ENCODE measurements around the gene SNAP47.

Gene SNAP47

DNA sequence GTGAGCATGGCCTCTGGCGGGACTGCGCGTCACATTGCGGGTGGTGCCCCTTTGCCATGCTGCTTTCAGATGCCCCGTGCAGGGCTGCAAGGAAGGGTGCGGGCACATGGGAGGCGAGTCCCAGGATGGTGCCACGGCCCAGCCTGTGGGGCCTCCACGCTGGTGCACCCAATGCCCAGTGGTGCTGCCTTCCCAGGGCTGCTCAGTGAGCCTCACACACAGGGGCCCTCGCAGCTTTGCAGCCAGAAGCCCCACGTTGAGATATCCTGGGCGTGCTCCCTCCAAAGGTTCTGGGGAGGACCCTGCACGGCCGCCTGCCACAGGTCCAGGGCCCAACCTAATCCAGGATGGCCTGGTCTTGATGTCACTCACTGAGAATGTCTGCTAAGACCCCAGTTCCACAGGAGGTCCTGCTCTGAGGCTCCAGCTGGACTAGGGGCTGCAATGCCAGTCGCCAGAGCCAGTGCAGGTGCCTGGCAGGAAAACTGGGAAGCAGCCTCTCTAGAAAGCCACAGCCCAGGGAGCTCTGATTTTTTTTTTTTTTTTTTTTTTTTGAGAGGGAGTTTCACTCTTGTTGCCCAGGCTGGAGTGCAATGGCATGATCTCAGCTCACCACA is 46.2 kb downstream of the SNAP47 start:
- no peak for DNase-seq (ENCODE audit: low read depth in 3 of 3, low spot score in 1 of 3)

DNA sequence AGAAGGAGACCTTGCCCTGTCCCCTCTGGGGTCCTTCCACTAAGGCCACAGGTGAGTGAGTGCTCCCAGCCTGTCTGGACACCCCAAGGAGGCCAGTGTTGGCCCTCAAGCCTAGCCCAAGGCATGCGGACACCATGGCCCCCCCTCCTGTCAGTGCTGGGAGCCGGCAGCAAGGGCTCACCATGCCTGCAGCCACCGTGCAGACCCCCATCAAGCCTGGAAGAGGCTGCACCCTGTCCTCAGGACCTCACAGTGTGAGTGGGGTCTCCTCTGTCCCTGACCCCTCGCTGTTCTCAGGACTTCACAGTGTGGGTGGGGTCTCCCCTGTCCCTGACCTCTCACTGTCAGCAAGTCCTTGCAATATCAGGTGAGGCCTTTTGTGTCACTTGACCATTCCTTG is 47.0 kb downstream of the SNAP47 start:
- no peak for DNase-seq (ENCODE audit: low read depth in 3 of 3, low spot score in 1 of 3)

DNA sequence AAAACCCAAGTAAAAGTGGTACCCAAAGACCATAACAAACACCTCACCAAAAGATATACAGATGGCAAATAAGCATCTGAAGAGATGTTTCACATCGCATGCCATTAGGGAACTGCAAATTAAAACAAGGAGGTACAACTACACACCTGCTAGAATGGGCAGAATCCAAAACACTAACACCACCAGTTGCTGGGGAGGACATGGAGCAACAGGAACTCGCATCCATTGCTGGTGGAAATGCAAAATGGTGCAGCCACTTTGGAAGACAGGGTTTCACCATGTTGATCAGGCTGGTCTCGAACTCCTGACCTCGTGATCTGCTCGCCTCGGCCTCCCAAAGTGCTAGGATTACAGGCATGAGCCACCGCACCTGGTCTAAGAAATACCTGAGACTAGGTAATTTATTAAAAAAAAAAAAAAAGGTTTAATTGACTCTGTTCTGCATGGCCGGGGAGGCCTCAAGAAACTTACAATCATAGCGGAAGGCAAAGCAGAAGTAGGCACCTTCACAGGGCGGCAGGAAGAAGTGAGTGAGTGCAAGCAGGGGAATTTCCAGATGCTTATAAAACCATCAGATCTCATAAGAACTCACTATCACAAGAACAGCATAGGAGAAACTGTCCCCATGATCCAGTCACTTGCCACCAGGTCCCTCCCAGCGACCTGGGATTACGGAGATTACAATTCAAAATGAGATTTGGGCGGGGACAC is 50.0 kb downstream of the SNAP47 start:
- no peak for DNase-seq (ENCODE audit: low read depth in 3 of 3, low spot score in 1 of 3)

DNA sequence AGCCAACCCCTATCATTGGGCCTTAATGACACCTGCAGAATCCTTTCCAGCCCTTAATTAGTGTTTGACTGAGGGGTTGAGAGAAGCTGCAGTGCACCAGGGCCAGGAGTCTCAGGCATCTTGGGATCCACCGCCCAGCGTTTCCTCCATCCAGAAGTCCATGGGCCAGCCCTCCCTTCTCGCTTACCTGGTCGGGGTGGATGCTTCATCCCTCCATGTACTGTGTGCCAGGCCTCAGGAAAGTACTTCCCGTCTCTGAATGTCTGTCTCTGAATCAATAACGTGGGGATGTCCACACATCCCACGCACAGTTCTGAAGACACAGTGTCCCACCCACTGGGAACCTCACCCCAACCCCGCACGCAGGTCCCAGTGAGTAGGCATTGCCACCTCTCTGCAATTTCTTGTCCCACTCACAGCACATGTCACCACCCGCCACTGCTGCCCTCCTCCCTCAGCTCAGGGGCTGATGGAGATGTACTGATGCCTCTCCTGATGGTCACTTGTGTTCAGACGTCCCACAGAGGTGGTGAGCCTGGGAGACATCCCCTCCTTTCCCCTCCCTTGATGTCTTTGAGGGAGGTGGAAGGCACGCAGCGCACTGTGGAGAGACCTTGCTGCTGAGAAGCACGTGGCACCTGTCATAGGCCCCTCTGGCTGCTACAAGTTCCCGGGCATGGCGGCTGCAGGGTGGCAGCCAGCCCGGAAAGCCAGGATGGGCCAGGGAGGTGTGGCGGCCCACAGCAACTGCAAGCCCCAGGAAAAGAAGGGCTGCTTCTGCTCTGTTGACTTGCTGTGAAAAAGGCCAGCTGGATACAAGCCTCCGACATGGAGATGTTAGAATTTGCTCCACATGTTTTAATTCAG is 50.8 kb downstream of the SNAP47 start:
- DNase-seq (ENCODE audit: low read depth in 3 of 3, low spot score in 1 of 3) = no peak

DNA sequence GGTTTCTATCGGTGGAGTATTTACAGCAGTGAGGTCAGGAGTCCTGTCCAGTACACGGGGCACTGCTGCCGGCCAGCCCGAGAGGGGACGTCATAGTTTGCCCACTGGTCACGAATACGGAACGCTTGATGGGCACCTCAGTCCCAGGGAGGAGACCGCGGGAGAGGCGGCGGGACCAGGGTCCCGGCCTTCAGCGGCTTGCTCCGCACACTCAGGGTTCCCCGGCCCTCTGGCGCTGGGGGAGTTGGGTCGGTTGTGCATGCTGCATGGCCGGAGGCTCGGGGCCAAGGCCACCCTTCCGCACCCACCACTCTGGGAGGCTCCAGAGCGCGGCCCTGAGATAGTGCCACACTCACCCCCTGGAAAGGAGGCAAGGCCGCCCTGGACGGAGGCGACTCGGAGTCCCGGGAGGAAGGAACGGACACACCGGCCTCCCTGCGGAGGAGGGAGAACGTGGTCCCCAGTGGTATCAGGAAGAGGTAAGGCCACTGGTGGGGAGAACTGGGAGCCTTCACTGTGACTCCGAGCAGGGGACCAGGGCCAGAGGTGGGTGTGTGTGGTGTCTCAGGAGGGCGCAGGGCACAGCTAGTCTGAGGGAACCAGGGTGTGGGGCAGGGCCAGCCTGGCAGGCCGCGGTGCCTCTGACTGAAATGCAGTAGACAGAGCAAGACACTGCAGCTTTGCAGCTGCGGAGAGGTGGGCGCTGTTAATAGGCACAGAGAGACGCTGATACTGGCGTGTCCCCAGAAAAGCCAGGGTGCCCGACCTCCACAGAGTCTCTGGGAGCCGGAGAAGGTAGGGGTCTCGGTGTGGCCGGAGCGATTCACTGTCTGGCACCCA is 51.7 kb downstream of the SNAP47 start:
- no peak for DNase-seq (ENCODE audit: low read depth in 3 of 3, low spot score in 1 of 3)

DNA sequence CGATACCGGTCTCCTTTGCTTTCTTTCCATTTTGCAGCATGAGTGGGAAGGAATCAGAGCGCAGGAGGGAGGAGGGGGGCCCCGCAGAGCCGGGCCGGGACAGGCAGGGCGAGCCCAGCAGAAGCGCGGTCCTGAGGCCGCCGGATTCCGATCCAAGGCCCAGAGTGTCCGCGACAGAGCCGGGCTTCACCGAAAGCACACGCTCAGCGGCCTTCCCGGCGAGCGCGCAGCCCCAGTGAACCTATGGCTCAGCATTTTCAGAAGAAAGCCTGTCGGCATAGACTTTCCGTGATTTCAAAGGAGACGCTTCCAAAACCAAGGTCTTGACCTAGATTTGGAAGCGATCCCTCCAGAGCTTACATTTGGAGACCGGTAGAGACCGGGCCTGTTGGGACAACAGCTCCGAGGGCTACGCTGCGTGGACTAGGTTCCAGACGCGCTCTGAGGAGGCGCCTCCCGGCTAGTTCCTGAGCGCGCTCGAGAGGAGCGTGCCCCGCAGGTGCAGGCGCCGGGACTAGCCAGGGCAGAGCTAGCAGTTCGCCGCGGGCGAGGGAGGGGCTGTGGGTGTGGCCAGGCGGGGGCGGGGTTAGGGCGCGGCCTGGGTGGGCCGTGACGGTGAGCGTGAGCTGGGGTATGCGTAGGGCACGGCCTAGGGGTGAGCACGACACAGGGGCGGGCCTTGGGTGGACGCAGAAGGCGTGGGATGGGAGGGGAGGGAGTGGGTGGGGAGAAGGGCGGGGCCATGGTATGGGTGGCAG is 52.5 kb downstream of the SNAP47 start:
- DNase-seq (ENCODE audit: low read depth in 3 of 3, low spot score in 1 of 3) = peak; percentile 89 to 94 (median 94)

DNA sequence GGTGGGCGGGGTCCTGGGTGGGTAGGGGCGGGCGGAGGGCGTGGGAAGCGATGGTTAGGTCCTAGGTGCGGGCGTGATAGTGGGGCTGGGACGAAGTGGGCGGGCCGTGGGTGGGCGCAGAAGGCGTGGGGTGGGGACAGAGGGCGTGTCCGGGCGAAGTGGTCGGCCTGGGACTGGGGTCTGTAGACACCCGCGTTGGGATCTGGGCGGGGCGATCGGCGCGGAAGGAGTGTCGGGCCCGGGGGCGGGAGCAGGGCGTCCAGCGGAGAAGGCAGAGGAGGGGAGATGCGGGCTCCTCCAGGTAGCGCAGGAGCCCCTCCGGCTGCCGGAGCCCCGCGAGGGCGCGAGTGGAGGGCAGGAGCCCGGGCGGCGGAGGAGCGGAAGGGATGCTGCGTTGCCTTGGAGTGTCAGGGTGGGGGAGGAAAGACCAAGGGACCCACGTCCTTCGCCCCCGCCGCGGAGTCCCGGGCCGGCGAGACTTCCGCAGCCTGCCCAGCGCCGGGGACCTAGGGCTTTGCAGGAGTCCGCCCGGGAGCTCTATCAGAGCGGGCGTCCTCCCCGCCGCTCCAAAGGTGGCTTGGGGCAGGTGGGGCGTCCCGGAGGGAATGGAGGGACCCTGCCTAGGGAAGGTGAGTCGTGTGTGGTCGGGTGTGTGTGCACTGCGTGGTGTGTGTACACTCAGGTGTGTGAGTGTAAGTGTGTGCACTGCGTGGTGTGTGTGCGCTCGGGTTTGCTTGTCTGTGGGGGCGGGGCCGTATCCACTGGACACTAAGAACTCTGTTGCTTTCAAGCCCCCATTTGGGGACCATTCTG is 53.2 kb downstream of the SNAP47 start:
- DNase-seq (ENCODE audit: low read depth in 3 of 3, low spot score in 1 of 3) = no peak

DNA sequence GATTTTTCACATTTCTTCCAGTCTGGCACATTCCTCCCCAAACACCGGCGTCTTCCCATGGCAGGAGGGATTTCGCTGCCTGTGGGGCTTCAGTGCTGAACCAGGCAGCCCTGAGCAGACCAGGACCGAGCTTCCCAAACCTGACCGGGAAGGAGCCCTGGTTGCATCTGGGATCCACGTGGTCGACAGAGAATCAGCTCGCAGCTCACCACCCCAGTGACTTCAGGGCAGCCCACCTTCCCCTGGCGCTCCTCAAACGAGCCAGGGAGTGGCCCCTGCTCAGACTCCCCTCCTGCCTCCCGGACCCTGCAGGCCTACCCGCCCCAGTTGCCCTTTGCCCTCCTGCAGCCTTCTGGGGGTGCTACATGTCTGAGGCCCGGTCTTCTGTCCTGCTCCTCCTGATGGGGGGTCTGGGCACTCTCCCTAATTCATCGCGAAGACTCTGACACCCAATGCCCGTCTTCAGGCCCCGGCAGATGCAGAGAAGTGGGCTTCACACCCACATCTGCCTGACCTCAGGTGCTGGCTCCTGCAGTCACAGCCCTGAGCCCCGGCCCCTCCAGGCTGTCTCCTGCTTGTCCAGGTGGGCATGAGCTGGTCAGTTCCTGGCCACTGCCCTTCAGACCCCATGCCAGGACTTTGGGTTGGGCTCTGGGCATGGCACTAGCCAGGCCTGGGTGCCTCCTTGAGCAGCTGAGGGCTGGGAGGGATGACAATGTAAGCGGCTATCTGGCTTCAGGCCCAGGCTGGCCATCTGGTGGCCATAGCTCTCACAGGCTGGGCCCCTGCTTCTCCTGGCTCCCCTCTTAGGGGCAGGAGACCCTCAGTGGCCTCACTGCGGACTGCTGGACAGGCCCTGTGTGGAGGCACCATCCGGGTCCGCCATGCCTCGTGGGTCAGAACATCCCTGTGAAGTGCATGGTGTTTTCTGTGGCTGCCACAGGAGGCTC is 54.1 kb downstream of the SNAP47 start:
- no peak for DNase-seq (ENCODE audit: low read depth in 3 of 3, low spot score in 1 of 3)

DNA sequence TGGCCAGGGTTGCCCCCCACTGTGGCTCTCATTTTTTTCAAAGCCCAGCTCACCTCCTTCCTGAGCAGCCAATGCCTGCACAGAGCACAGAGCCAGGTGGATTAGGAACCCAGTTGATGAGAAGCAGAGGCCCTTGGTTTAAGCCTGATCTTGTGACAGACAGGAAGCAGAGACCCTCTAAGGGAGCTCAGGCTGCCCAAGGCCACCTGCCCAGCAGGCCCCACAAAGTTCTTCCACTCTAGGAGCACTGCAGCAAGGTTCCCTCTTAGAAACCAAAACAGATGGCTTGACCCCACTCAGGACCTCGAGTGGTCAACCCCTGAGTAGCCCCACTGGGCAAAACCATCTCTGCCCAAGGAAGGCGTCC is 54.8 kb downstream of the SNAP47 start:
- no peak for DNase-seq (ENCODE audit: low read depth in 3 of 3, low spot score in 1 of 3)

DNA sequence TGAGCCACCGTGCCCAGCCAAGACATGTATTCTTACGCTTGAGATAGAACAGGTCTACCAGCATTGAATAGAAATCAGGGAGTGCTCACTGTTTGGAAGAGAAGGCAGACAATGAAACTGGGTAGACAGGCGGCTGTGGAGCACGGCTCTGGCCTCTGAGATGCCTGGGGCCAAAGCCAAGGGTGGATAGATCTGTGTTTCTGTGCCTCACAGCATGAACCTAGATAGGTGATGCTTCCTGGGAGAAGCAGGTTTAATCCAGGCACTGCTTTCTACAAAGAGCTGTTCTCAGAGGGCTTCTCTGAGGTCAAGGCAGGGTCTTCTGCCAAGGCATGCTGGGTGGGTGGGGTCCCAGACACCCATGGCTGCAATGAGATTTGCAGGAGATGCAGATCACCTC is 55.6 kb downstream of the SNAP47 start:
- DNase-seq (ENCODE audit: low read depth in 3 of 3, low spot score in 1 of 3) = no peak

DNA sequence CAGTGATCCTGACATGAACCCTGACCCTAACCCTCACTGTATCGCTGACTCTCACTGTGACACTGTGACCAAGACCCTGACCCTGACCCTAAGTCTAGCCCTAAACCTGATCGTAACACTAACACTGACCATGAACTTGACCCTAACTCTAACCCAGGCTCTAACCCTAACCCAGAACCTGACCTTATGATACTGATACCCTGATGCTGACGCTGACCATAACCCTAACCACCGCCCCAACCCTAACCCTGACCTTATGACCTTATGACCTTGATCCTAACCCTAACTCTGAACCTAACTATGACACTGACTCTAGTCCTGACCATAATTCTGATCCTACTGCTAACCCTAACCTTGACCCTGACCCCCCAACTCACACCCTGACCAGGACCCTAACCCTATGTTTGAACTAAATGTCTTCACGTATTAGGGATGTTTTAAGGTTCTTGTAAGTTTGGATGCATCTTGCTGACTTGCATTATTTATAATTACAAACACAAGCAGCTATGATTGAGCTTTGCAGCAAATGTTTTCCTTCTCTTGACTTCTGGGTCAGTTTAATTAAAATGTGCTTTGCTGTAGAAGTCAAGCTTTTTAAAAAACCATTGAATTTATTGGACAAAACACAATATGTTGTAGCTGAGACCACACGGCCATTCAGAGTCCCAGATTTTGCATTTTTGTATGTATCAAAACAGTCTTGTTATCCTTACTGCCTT is 56.3 kb downstream of the SNAP47 start:
- DNase-seq (ENCODE audit: low read depth in 3 of 3, low spot score in 1 of 3) = no peak

DNA sequence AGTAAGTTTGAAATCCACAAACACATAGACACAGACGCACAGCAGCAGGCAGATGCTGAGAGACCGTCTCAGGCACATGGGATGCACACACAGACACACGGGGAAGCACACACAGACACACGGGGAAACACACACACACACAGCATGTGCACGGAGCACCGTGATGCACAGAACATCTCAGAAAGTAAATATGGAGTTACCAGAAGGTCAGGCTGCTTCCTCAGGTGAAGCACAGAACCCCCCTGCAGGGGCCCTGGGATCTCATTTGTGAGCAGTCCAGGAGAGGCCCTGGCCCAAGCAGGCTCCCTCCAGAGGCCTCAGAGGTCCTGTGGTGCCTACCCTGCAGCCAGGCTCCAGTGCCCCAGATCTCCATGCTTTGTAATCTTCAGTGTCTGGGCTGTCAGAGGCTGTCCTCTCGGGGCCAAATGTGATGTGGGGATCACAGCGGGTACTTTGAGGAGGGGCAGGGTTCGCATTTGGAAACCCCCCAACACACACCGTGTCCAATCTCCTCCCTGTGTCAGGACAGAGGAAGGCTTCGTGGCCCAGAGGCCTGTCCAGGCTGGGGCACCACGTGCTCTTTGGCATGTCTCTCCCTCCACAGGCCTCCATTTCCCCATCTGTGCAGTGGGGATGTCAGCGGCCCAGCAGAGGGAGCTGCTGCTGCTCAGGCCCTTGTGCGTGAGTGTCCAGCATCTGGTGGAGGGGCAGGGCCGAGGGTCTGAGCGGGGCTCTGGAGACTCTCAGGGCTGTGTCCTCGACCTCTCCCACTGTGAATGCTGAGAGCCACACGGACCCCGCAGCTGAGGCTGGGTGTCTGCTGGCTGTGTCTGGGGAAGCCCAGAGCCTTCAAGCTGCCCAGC is 57.2 kb downstream of the SNAP47 start:
- no peak for DNase-seq (ENCODE audit: low read depth in 3 of 3, low spot score in 1 of 3)

DNA sequence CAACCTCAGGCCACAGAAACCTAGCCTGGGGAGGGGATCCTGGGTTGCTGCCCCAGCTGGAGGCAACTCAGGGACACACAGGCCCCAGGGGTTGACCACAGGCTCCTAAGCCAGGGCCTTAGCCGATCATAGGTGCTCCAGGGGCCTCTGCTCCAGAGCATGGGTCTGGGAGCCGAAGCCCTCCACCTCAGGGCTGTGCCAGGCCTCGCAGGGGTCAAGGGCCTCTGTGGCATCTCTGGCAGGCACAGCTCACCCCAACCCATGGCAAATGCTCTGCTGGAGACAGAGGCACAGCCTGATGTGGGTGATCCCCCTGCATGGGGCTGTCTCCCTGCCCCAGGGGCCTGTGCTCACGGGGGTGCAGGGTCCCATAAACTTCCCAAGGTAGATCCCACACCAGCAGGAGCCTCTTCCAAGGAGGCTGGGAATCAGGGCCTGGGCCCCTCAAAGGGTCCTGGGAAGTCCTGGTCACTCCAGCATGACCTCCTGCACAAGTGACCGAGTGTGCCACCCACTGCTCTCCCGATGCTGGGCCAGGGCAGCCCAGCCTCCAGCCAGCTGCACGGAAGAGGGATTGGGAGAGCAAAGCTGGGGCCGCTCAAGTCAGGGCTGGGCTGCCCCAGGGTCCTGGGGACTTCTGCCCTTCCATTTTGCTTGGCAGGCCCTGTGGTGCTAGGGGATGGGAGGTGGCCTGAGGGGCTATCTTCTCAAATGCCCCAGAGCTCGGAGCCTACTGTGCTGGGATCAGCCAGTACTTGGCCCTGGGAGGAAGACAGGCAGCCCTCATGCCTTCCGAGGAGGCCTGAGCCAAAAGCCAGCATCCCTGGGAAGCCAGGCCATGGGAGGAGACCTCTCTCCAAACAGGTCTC is 58.1 kb downstream of the SNAP47 start:
- DNase-seq (ENCODE audit: low read depth in 3 of 3, low spot score in 1 of 3) = no peak

DNA sequence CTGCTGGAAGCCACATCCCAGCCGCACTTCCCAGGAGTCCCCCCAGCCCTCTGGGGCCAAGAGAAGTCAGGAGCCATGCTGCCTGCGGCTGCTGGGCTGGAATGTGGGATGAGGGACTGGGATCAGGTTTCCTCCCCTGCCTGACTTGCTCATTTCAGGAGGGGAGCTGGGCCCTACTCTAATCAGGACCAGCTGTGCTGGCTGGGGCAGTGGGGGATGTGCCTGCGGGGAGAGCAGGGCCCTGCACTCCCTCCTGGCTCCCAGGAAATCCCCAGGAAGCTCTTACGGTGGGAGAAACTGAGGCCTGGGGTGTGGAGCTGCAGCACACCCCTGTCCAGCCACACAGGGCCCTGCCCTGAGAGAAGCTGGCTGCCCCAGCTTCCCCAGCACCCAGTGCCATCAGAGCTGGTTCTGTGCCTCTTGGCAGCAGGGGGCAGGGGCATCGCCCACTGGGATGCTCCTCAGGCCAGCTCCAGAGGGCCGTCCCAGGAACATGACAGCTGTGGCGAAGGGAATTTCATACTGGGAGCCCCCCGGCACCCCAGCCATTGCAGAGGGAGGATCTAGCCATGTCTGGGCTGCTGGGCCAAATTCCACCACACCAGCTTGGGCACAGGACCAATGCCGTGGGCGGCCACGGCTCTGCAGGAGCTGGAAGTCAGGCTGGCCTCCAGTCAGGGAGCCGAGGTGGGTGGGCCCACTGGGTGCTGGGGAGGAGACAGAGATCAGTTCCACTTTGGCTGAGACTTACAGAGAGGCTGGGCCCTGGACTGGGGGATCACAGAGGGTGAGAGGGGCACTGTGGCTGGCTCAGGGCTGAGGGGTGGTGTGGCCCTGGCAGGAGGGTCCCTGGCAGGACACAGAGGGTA is 58.9 kb downstream of the SNAP47 start:
- DNase-seq (ENCODE audit: low read depth in 3 of 3, low spot score in 1 of 3) = no peak

DNA sequence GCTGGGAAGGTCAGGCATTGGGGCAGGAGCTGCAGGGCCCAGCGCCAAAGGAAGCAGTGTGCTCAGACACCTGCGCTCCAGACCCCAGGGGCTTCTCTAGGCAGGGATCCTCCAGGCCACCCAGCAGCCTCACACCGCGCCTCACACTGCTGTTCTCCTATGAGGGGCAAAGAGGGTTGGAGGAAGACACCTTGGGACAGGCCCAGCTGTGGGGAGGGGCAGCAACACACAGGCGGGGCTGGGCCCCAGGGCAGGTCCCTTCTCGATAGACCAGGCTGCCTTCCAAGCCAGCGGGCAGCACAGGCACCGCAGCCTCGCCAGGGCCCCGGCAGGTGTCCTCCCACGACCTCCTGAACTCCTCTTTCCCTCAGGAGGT is 59.6 kb downstream of the SNAP47 start:
- DNase-seq (ENCODE audit: low read depth in 3 of 3, low spot score in 1 of 3) = no peak
